A549 (cell line): Measurements from ENCODE around the gene TSNAXIP1. TPM values are rescaled to one million over a fixed set of nuclear protein-coding genes. Genes with fewer than 3 reads are reported as not detected.

ENCODE experiments used
- ATAC-seq, 2 experiments: fragments of 200-7000 bp in 1 of 2; fragments of >200 bp in 1 of 2; cut with Nextera tagmentation in 1 of 2; cut with Tn5 transposase in 1 of 2; 3 replicates each; pipeline versions ENCODE4 v1.8.0 to v1.9.1; 2018 to 2020; ENCODE audit warnings: mild to moderate bottlenecking in 1 of 2, moderate library complexity in 1 of 2
- CTCF ChIA-PET: fragments of 300-600 bp; sonication (Branson Sonifier 250); formaldehyde crosslinking; extraction: SDS; loops from one replicate; lab custom pipeline; 2021; ENCODE audit warnings: antibody characterized with exemption, inconsistent platforms; lab: Yijun Ruan, JAX
- POLR2A ChIA-PET: fragments of 350-600 bp; formaldehyde crosslinking; extraction: SDS; loops from one replicate; lab custom pipeline; 2021; ENCODE audit warnings: antibody characterized with exemption, inconsistent platforms; lab: Yijun Ruan, JAX
- DNase-seq, 2 experiments: peaks; one replicate each; pipeline versions ENCODE4 v3.0.0 to v3.0.0-alpha.2; 2011 to 2016; ENCODE audit warnings: low read depth in 1 of 2, low spot score in 1 of 2
- FAIRE-seq: peaks from 2 replicates; lab custom pipeline; 2011; peaks lifted over from hg19 to GRCh38; lab: Jason Lieb, UNC
- H3K27ac ChIP-seq, 2 experiments: fragments of >200 bp; sonication (Bioruptor Twin); formaldehyde crosslinking; 3 replicates each; pipeline ENCODE4 v1.5.1; 2016 to 2017
- H3K4me1 ChIP-seq: fragments of >200 bp; sonication (Bioruptor Twin); formaldehyde crosslinking; 3 replicates; pipeline ENCODE4 v1.6.1; 2016
- H3K4me2 ChIP-seq: fragments of >200 bp; sonication (Bioruptor Twin); formaldehyde crosslinking; 3 replicates; pipeline ENCODE4 v1.6.1; 2016
- H3K4me3 ChIP-seq: fragments of >200 bp; sonication (Bioruptor Twin); formaldehyde crosslinking; 3 replicates; pipeline ENCODE4 v1.5.1; 2016
- H3K9me3 ChIP-seq: fragments of >200 bp; sonication (Bioruptor Twin); formaldehyde crosslinking; 3 replicates; pipeline ENCODE4 v1.6.1; 2016
- CBX2 ChIP-seq: fragments of 200-600 bp; sonication (generic); IDR thresholded peaks from 2 replicates; pipeline ENCODE4 v1.6.1; 2016; ENCODE audit warnings: low read depth, mild to moderate bottlenecking, borderline replicate concordance
- EHF ChIP-seq: fragments of 250-450 bp; sonication (Bioruptor Pico); IDR thresholded peaks from 2 replicates; pipeline ENCODE4 v1.5.0; 2020; ENCODE audit warnings: mild to moderate bottlenecking
- EHMT2 ChIP-seq: fragments of 200-600 bp; sonication (generic); IDR thresholded peaks from 2 replicates; pipeline ENCODE4 v1.6.1; 2016; ENCODE audit warnings: antibody characterized with exemption, low read depth, mild to moderate bottlenecking, moderate library complexity
- EP300 ChIP-seq, 2 experiments: fragments of >200 bp; sonication (Bioruptor Twin); formaldehyde crosslinking; IDR thresholded peaks; 2 replicates in 1 of 2; 3 replicates in 1 of 2; pipeline ENCODE4 v1.6.1; 2016 to 2017
- HOXB13 ChIP-seq: fragments of 250-450 bp; sonication (Bioruptor Pico); IDR thresholded peaks from 2 replicates; pipeline ENCODE4 v1.5.0; 2020; ENCODE audit warnings: low read depth, mild to moderate bottlenecking, moderate library complexity
- JUN ChIP-seq, 2 experiments: fragments of >200 bp; sonication (Bioruptor Twin); formaldehyde crosslinking; IDR thresholded peaks; 2 replicates in 1 of 2; 3 replicates in 1 of 2; pipeline ENCODE4 v1.6.1; 2016 to 2017
- JUNB ChIP-seq: fragments of >200 bp; sonication (Bioruptor Twin); formaldehyde crosslinking; IDR thresholded peaks from 2 replicates; pipeline ENCODE4 v1.6.1; 2016
- KDM1A ChIP-seq: fragments of 200-600 bp; sonication (generic); IDR thresholded peaks from 2 replicates; pipeline ENCODE4 v1.6.1; 2016; ENCODE audit warnings: low read depth, mild to moderate bottlenecking
- MAZ ChIP-seq: fragments of 150-350 bp; IDR thresholded peaks from 2 replicates; pipeline ENCODE4 v1.6.1; 2014; ENCODE audit warnings: antibody characterized with exemption, low read depth, low read length, borderline replicate concordance
- NR3C1 ChIP-seq: fragments of >200 bp; sonication (Bioruptor Twin); formaldehyde crosslinking; IDR thresholded peaks from 3 replicates; pipeline ENCODE4 v1.6.1; 2017
- PHF8 ChIP-seq: fragments of 200-600 bp; sonication (generic); IDR thresholded peaks from 2 replicates; pipeline ENCODE4 v1.6.1; 2016; ENCODE audit warnings: low read depth, mild to moderate bottlenecking, antibody characterized with exemption, moderate library complexity, borderline replicate concordance
- POLR2A ChIP-seq: IDR thresholded peaks from 2 replicates; pipeline ENCODE4 v1.6.1; 2012; ENCODE audit warnings: mild to moderate bottlenecking, low read length
- RAD21 ChIP-seq, 2 experiments: fragments of >200 bp in 1 of 2; sonication (Bioruptor Twin) in 1 of 2; formaldehyde crosslinking in 1 of 2; IDR thresholded peaks in 1 of 2; conservative IDR thresholded peaks in 1 of 2; 2 replicates in 1 of 2; 3 replicates in 1 of 2; pipeline ENCODE4 v1.6.1; 2012 to 2018; ENCODE audit warnings: inconsistent platforms in 1 of 2
- SMC3 ChIP-seq: fragments of >200 bp; sonication (Bioruptor Twin); formaldehyde crosslinking; IDR thresholded peaks from 3 replicates; pipeline ENCODE4 v1.6.1; 2018; ENCODE audit warnings: inconsistent platforms
- TFCP2L1 ChIP-seq: fragments of 250-450 bp; sonication (Bioruptor Pico); IDR thresholded peaks from 2 replicates; pipeline ENCODE4 v1.5.0; 2021; ENCODE audit warnings: mild to moderate bottlenecking
- ZSCAN20 ChIP-seq: fragments of 250-450 bp; sonication (Bioruptor Pico); IDR thresholded peaks from 2 replicates; pipeline ENCODE4 v1.8.0; 2022; ENCODE audit warnings: mild to moderate bottlenecking, moderate library complexity
- WGBS: methylation state at CpG from one replicate; pipeline ENCODE4 v1.1.6; 2017; ENCODE audit errors: missing lambda C conversion rate; 5-methylcytosine and 5-hydroxymethylcytosine counted together
- polyA plus RNA-seq, 4 experiments: library from polyadenylated mRNA; depleted of rRNA in 3 of 4; stranded (reverse); fragments of >200 nt; fragmentation: RNase III in 1 of 4; extraction: RNeasy Plus Mini Kit Qiagen cat#74134 plus additional on column Dnase treatment in 1 of 4; gene quantifications; 2 replicates in 3 of 4; 3 replicates in 1 of 4; pipeline ENCODE4 v1.2.3, GENCODE V29; 2011 to 2017
- TF ChIP-seq, protein P1 (sequence below): fragments of 200-600 bp; sonication (generic); IDR thresholded peaks from 2 replicates; pipeline ENCODE4 v1.6.1; 2016; ENCODE audit warnings: antibody characterized with exemption, mild to moderate bottlenecking, moderate library complexity
- TF ChIP-seq, protein P2 (sequence below): fragments of 250-450 bp; sonication (Bioruptor Pico); IDR thresholded peaks from 2 replicates; pipeline ENCODE4 v1.5.0; 2021; ENCODE audit warnings: mild to moderate bottlenecking, moderate library complexity, borderline replicate concordance
- TF ChIP-seq, protein P3 (sequence below): IDR thresholded peaks from 2 replicates; pipeline ENCODE4 v1.6.1; 2012
- TF ChIP-seq, protein P4 (sequence below): fragments of >200 bp; sonication (Bioruptor Twin); formaldehyde crosslinking; IDR thresholded peaks from 3 replicates; pipeline ENCODE4 v1.6.1; 2016
- TF ChIP-seq, protein P5 (sequence below): IDR thresholded peaks from 2 replicates; pipeline ENCODE4 v1.6.1; 2012; ENCODE audit warnings: low read depth, borderline replicate concordance
- TF ChIP-seq, protein P6 (sequence below): fragments of >200 bp; sonication (Bioruptor Twin); formaldehyde crosslinking; IDR thresholded peaks from 2 replicates; pipeline ENCODE4 v1.6.1; 2016

The TSNAXIP1 gene
- polyA plus RNA-seq, 2 of the 4 experiments (the other 2 are of a cell fraction), result 0.68 to 1.1 TPM

DNA sequence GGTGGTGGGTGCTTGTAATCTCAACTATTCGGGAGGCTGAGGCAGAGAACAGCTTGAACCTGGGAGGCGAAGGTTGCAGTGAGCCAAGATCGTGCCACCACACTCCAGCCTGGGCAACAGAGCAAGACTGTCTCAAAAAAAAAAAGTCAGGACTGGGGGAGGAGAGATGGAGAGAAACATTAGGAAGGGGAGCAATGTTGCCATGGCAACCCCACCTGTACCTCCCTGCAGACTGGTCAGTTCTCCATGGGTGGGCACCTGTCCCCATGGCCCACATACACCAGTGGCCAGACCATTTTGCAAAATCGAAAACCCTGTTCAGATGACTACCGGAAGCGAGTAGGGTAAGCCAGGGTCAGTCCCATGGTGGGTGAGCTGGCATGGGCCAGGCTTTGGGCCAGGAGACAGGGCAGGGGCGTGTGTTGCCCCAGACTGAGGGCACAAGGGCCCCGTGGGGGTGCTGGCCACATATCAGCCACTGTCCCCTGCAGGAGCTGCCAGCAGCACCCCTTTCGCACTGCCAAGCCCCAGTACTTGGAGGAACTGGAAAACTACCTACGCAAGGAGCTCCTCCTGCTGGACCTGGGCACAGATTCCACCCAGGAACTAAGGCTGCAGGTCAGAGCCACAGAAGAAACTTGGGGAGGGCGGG is 14.0 kb downstream of the TSNAXIP1 start:
- DNase-seq (no peak), ATAC-seq (no peak), FAIRE-seq (no peak)
- no peak for TF ChIP-seq NR3C1
- WGBS, result 71% methylated on average over 10 of the region's 11 CpGs
- no peaks in the 10 kb centered on the region for H3K9me3 ChIP-seq
- H3K4me1 ChIP-seq, result no peaks in the 10 kb centered on the region
- no peak overlapping the region for H3K27ac ChIP-seq
- H3K4me3 ChIP-seq, result no peak overlapping the region
- no peak overlapping the region for H3K4me2 ChIP-seq
- ChIA-PET CTCF (interaction anchor here (0.8 to 2.5 kb wide), 6 partner anchors 13 to 148 kb away, joined by 3 to 9 read pairs (median 4); no protein-coding TSS in a partner anchor), POLR2A (no interaction called here)

DNA sequence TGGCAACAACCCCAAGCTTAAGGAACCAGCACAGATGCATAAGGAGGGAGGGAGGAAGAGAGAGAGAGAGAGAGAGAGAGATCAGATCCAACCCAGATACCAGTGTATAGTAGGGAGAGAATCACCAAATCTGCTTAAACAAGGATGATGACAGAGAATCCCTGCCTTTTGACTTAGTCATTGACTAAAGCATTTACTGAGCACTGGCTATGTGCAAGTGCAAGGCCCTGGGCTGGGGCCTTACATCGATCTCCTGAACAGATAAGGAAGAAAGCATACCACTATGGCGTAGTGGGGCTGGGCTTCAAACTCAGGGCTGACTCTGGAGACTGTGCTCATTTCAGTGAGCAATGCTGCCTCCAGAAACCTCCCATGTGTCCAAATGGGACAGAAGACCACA is 15.8 kb downstream of the TSNAXIP1 start:
- Histone ChIP-seq H3K27ac (no peak overlapping the region), H3K4me1 (no peaks in the 10 kb centered on the region), H3K4me3 (no peak overlapping the region), H3K9me3 (no peaks in the 10 kb centered on the region)
- ChIA-PET POLR2A (no interaction called here), CTCF (interaction anchor here (1.3 to 2.5 kb wide), 2 partner anchors 61 to 302 kb away, joined by 3 to 9 read pairs; no protein-coding TSS in a partner anchor)
- 46% methylated on average over 2 of the region's 2 CpGs for WGBS
- ATAC-seq (peak; percentile 16 to 25; a peak in 4 of 6 replicates), DNase-seq (no peak), FAIRE-seq (no peak)
- TF ChIP-seq, protein P1, sequence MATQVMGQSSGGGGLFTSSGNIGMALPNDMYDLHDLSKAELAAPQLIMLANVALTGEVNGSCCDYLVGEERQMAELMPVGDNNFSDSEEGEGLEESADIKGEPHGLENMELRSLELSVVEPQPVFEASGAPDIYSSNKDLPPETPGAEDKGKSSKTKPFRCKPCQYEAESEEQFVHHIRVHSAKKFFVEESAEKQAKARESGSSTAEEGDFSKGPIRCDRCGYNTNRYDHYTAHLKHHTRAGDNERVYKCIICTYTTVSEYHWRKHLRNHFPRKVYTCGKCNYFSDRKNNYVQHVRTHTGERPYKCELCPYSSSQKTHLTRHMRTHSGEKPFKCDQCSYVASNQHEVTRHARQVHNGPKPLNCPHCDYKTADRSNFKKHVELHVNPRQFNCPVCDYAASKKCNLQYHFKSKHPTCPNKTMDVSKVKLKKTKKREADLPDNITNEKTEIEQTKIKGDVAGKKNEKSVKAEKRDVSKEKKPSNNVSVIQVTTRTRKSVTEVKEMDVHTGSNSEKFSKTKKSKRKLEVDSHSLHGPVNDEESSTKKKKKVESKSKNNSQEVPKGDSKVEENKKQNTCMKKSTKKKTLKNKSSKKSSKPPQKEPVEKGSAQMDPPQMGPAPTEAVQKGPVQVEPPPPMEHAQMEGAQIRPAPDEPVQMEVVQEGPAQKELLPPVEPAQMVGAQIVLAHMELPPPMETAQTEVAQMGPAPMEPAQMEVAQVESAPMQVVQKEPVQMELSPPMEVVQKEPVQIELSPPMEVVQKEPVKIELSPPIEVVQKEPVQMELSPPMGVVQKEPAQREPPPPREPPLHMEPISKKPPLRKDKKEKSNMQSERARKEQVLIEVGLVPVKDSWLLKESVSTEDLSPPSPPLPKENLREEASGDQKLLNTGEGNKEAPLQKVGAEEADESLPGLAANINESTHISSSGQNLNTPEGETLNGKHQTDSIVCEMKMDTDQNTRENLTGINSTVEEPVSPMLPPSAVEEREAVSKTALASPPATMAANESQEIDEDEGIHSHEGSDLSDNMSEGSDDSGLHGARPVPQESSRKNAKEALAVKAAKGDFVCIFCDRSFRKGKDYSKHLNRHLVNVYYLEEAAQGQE, result no peak
- TF ChIP-seq EHMT2 (no peak), EHF (CRISPR knock-in tag) (no peak), JUNB (no peak), PHF8 (no peak), SMC3 (no peak)
- TF ChIP-seq, protein P2, sequence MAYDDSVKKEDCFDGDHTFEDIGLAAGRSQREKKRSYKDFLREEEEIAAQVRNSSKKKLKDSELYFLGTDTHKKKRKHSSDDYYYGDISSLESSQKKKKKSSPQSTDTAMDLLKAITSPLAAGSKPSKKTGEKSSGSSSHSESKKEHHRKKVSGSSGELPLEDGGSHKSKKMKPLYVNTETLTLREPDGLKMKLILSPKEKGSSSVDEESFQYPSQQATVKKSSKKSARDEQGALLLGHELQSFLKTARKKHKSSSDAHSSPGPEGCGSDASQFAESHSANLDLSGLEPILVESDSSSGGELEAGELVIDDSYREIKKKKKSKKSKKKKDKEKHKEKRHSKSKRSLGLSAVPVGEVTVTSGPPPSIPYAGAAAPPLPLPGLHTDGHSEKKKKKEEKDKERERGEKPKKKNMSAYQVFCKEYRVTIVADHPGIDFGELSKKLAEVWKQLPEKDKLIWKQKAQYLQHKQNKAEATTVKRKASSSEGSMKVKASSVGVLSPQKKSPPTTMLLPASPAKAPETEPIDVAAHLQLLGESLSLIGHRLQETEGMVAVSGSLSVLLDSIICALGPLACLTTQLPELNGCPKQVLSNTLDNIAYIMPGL, result no peak
- TF ChIP-seq, protein P3, sequence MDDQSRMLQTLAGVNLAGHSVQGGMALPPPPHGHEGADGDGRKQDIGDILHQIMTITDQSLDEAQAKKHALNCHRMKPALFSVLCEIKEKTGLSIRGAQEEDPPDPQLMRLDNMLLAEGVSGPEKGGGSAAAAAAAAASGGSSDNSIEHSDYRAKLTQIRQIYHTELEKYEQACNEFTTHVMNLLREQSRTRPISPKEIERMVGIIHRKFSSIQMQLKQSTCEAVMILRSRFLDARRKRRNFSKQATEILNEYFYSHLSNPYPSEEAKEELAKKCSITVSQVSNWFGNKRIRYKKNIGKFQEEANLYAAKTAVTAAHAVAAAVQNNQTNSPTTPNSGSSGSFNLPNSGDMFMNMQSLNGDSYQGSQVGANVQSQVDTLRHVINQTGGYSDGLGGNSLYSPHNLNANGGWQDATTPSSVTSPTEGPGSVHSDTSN, result no peak
- TF ChIP-seq, protein P4, sequence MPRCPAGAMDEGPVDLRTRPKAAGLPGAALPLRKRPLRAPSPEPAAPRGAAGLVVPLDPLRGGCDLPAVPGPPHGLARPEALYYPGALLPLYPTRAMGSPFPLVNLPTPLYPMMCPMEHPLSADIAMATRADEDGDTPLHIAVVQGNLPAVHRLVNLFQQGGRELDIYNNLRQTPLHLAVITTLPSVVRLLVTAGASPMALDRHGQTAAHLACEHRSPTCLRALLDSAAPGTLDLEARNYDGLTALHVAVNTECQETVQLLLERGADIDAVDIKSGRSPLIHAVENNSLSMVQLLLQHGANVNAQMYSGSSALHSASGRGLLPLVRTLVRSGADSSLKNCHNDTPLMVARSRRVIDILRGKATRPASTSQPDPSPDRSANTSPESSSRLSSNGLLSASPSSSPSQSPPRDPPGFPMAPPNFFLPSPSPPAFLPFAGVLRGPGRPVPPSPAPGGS, result no peak
- TF ChIP-seq, all 56 proteins: peak for 0
- H3K4me2 ChIP-seq, result no peak overlapping the region

DNA sequence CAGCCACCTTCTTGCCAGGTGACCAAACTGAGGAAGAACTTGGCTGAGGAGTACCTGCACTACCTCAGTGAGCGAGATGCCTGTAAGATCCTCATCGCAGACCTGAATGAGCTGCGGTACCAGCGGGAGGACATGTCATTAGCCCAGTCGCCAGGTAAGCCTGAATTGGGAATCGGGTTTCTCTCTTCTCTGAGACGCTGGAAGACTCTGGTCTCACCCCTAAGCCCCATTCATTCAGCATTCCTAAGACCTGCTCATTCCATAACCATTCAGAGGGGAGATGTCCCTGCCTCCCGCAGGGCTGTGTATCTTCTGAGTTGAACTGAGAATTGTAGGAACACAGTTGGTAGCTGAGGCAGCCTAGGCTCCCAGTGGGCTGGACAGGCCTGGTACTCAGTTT is 18.4 kb downstream of the TSNAXIP1 start:
- Histone ChIP-seq H3K4me2 (no peak overlapping the region), H3K9me3 (no peaks in the 10 kb centered on the region)
- ChIA-PET POLR2A (no interaction called here), CTCF (interaction anchor here (0.9 to 15.0 kb wide), 2 partner anchors 8 to 103 kb away, joined by 3 to 187 read pairs; no protein-coding TSS in a partner anchor)
- TF ChIP-seq EP300 (IDR thresholded peaks at IDR 0.05), result no peak
- no peak for TF ChIP-seq RAD21 (conservative IDR thresholded peaks at IDR 0.05 in 1 of 2, IDR thresholded peaks at IDR 0.05 in 1 of 2)
- TF ChIP-seq, protein P5, sequence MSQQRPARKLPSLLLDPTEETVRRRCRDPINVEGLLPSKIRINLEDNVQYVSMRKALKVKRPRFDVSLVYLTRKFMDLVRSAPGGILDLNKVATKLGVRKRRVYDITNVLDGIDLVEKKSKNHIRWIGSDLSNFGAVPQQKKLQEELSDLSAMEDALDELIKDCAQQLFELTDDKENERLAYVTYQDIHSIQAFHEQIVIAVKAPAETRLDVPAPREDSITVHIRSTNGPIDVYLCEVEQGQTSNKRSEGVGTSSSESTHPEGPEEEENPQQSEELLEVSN, result no peak
- no peak for TF ChIP-seq KDM1A
- TF ChIP-seq POLR2A, result no peak
- TF ChIP-seq TFCP2L1 (CRISPR knock-in tag), result no peak
- no peak for TF ChIP-seq HOXB13 (CRISPR knock-in tag)
- TF ChIP-seq, protein P6, sequence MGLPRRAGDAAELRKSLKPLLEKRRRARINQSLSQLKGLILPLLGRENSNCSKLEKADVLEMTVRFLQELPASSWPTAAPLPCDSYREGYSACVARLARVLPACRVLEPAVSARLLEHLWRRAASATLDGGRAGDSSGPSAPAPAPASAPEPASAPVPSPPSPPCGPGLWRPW, result no peak
- no peak for TF ChIP-seq ZSCAN20 (CRISPR knock-in tag)
- no peak for TF ChIP-seq CBX2
- no peak for TF ChIP-seq MAZ
- TF ChIP-seq JUNB, result no peak
- no peak for TF ChIP-seq JUN (IDR thresholded peaks at IDR 0.05)
- TF ChIP-seq, all 56 proteins: peak for 0
- Histone ChIP-seq H3K4me3 (no peak overlapping the region), H3K27ac (no peak overlapping the region), H3K4me1 (no peaks in the 10 kb centered on the region)
- DNase-seq, result no peak
- WGBS, result 87% methylated on average over 8 of the region's 8 CpGs
- FAIRE-seq, result no peak
- no peak for ATAC-seq
